Measurements from ENCODE around the gene GALNT1. TPM values are rescaled to one million over a fixed set of nuclear protein-coding genes. Genes with fewer than 3 reads are reported as not detected.
"Not testable (repeated sequence)": the region's sequence is repeated elsewhere in the genome, so short reads cannot be mapped to it uniquely, and the experiment has no call there.

GALNT1 gene
- total RNA-seq, 2 experiments from 2014 or later, result 26.3 to 31.9 TPM

- Mint-ChIP-seq H3K4me1 (peaks cover 20% of the 10 kb centered on the region), H3K27ac (no peak overlapping the region), H3K27me3 (no peaks in the 10 kb centered on the region), H3K4me3 (no peak overlapping the region), H3K9me3 (peaks cover 10% of the 10 kb centered on the region), H3K36me3 (ENCODE audit: low read depth) (peaks cover 9% of the 10 kb centered on the region)
- DNase-seq, result no peak
- POLR2A ChIA-PET, result no interaction called here
- CTCF ChIA-PET, result interaction anchor here (1.0 kb wide), 1 partner anchor 12 kb away, joined by 3 read pairs; no protein-coding TSS in a partner anchor
Measured at GRCh38 chr18:35572644-35573043, 8.9 kb upstream of the GALNT1 start.

GRCh38 chr18:35573531-35573930, 8.0 kb upstream of the GALNT1 start:
- Mint-ChIP-seq H3K36me3 (ENCODE audit: low read depth) (peaks cover 9% of the 10 kb centered on the region), H3K4me3 (no peak overlapping the region), H3K27ac (peak overlapping the region; percentile 9), H3K4me1 (peaks cover 24% of the 10 kb centered on the region), H3K9me3 (peaks cover 10% of the 10 kb centered on the region), H3K27me3 (peaks cover 3% of the 10 kb centered on the region)
- ChIA-PET CTCF (interaction anchor here (1.0 kb wide), 1 partner anchor 11 kb away, joined by 3 read pairs; no protein-coding TSS in a partner anchor), POLR2A (no interaction called here)
- no peak for DNase-seq

- H3K27ac Mint-ChIP-seq; DNase-seq; CTCF ChIA-PET; H3K36me3 Mint-ChIP-seq (ENCODE audit: low read depth); H3K4me3 Mint-ChIP-seq; POLR2A ChIA-PET: not testable (repeated sequence)
- Mint-ChIP-seq H3K27me3 (peaks cover 17% of the 10 kb centered on the region), H3K9me3 (peaks cover 10% of the 10 kb centered on the region), H3K4me1 (peaks cover 28% of the 10 kb centered on the region)
Measured at GRCh38 chr18:35576240-35576845, 5.2 kb upstream of the GALNT1 start.

- no peak for DNase-seq
- peaks cover 28% of the 10 kb centered on the region for H3K4me1 Mint-ChIP-seq
- CTCF ChIA-PET, result no interaction called here
- H3K27ac Mint-ChIP-seq, result no peak overlapping the region
- peaks cover 10% of the 10 kb centered on the region for H3K9me3 Mint-ChIP-seq
- peaks cover 17% of the 10 kb centered on the region for H3K27me3 Mint-ChIP-seq
- POLR2A ChIA-PET, result no interaction called here
- no peak overlapping the region for H3K4me3 Mint-ChIP-seq
- H3K36me3 Mint-ChIP-seq (ENCODE audit: low read depth), result peaks cover 9% of the 10 kb centered on the region
Measured at GRCh38 chr18:35577045-35577848, 4.3 kb upstream of the GALNT1 start.

- peaks cover 10% of the 10 kb centered on the region for H3K9me3 Mint-ChIP-seq
- POLR2A ChIA-PET, result no interaction called here
Measured at GRCh38 chr18:35578481-35578880, 3.1 kb upstream of the GALNT1 start.

GRCh38 chr18:35578936-35579335, 2.6 kb upstream of the GALNT1 start:
- peaks cover 12% of the 10 kb centered on the region for H3K36me3 Mint-ChIP-seq (ENCODE audit: low read depth)
- no peak overlapping the region for H3K27ac Mint-ChIP-seq
- no peak for DNase-seq
- ChIA-PET POLR2A (no interaction called here), CTCF (interaction anchor here (1.2 kb wide), 1 partner anchor 28 kb away, joined by 3 read pairs; no protein-coding TSS in a partner anchor)
- H3K27me3 Mint-ChIP-seq, result peaks cover 17% of the 10 kb centered on the region
- peaks cover 26% of the 10 kb centered on the region for H3K4me1 Mint-ChIP-seq
- H3K9me3 Mint-ChIP-seq, result peaks cover 10% of the 10 kb centered on the region
- H3K4me3 Mint-ChIP-seq, result no peak overlapping the region

More at GRCh38 chr18:35578481-35578880, 3.1 kb upstream of the GALNT1 start:
- CTCF ChIA-PET, result no interaction called here
- Mint-ChIP-seq H3K27ac (no peak overlapping the region), H3K4me1 (peaks cover 30% of the 10 kb centered on the region), H3K27me3 (peaks cover 17% of the 10 kb centered on the region), H3K36me3 (ENCODE audit: low read depth) (peaks cover 11% of the 10 kb centered on the region), H3K4me3 (no peak overlapping the region)
- DNase-seq, result no peak

GRCh38 chr18:35580701-35581539, 620 bp upstream of the GALNT1 start:
- Mint-ChIP-seq H3K36me3 (ENCODE audit: low read depth) (peaks cover 19% of the 10 kb centered on the region), H3K9me3 (peaks cover 17% of the 10 kb centered on the region), H3K4me3 (peak overlapping the region; percentile 67), H3K27me3 (peaks cover 17% of the 10 kb centered on the region), H3K4me1 (peaks cover 29% of the 10 kb centered on the region), H3K27ac (peak overlapping the region; percentile 72)
- POLR2A ChIA-PET, result no interaction called here
- DNase-seq, result peak; percentile 39
- CTCF ChIA-PET, result interaction anchor here (0.7 kb wide), 2 partner anchors 116 to 468 kb away, joined by 3 read pairs; no protein-coding TSS in a partner anchor

GRCh38 chr18:35581898-35582641, 530 bp downstream of the GALNT1 start:
- H3K4me3 Mint-ChIP-seq, result peak overlapping the region; percentile 68
- no peak for DNase-seq
- ChIA-PET CTCF (interaction anchor here (1.0 kb wide), 1 partner anchor 104 kb away, joined by 3 read pairs; no protein-coding TSS in a partner anchor), POLR2A (interaction anchor here (1.1 kb wide), 1 partner anchor 552 kb away, joined by 3 read pairs; no protein-coding TSS in a partner anchor)
- peak overlapping the region; percentile 70 for H3K27ac Mint-ChIP-seq
- peaks cover 8% of the 10 kb centered on the region for H3K9me3 Mint-ChIP-seq
- H3K4me1 Mint-ChIP-seq, result peaks cover 22% of the 10 kb centered on the region
- peaks cover 17% of the 10 kb centered on the region for H3K27me3 Mint-ChIP-seq
- H3K36me3 Mint-ChIP-seq (ENCODE audit: low read depth), result peaks cover 12% of the 10 kb centered on the region

- Mint-ChIP-seq H3K27ac (no peak overlapping the region), H3K36me3 (ENCODE audit: low read depth) (peaks cover 14% of the 10 kb centered on the region)
Measured at GRCh38 chr18:35582899-35583558, 1.5 kb downstream of the GALNT1 start.

GRCh38 chr18:35584735-35585134, 3.2 kb downstream of the GALNT1 start:
- no peak overlapping the region for H3K4me3 Mint-ChIP-seq
- DNase-seq, result no peak
- peaks cover 14% of the 10 kb centered on the region for H3K9me3 Mint-ChIP-seq
- no peak overlapping the region for H3K27ac Mint-ChIP-seq
- H3K4me1 Mint-ChIP-seq, result peaks cover 13% of the 10 kb centered on the region
- CTCF ChIA-PET, result interaction anchor here (1.1 kb wide), 1 partner anchor 12 kb away, joined by 3 read pairs; no protein-coding TSS in a partner anchor
- H3K27me3 Mint-ChIP-seq, result peaks cover 3% of the 10 kb centered on the region
- peaks cover 20% of the 10 kb centered on the region for H3K36me3 Mint-ChIP-seq (ENCODE audit: low read depth)
- POLR2A ChIA-PET, result no interaction called here

More at GRCh38 chr18:35582899-35583558, 1.5 kb downstream of the GALNT1 start:
- POLR2A ChIA-PET, result no interaction called here
- H3K4me3 Mint-ChIP-seq, result peak overlapping the region; percentile 68
- H3K9me3 Mint-ChIP-seq, result peaks cover 11% of the 10 kb centered on the region
- DNase-seq, result no peak
- peaks cover 17% of the 10 kb centered on the region for H3K27me3 Mint-ChIP-seq
- H3K4me1 Mint-ChIP-seq, result peaks cover 14% of the 10 kb centered on the region
- CTCF ChIA-PET, result interaction anchor here (1.0 kb wide), 1 partner anchor 105 kb away, joined by 3 read pairs; no protein-coding TSS in a partner anchor

- Mint-ChIP-seq H3K4me1 (peaks cover 9% of the 10 kb centered on the region), H3K4me3 (no peak overlapping the region), H3K27me3 (no peaks in the 10 kb centered on the region), H3K9me3 (peaks cover 14% of the 10 kb centered on the region), H3K27ac (no peak overlapping the region), H3K36me3 (ENCODE audit: low read depth) (peaks cover 20% of the 10 kb centered on the region)
- ChIA-PET CTCF (no interaction called here), POLR2A (no interaction called here)
- no peak for DNase-seq
Measured at GRCh38 chr18:35585608-35586007, 4.1 kb downstream of the GALNT1 start.

GRCh38 chr18:35588122-35588521, 6.6 kb downstream of the GALNT1 start:
- Mint-ChIP-seq H3K4me3 (no peak overlapping the region), H3K27ac (no peak overlapping the region), H3K36me3 (ENCODE audit: low read depth) (peaks cover 20% of the 10 kb centered on the region), H3K27me3 (no peaks in the 10 kb centered on the region), H3K4me1 (peaks cover 2% of the 10 kb centered on the region), H3K9me3 (peaks cover 14% of the 10 kb centered on the region)
- no peak for DNase-seq
- POLR2A ChIA-PET, result no interaction called here
- CTCF ChIA-PET, result no interaction called here

Measured in activated CD4-positive, alpha-beta T cell treated with anti-CD3 and anti-CD28 coated beads, Interleukin-2, amount 10 ng/mL, durations not matched to agents 7 days and 5 days (primary cell).